Activated CD8-positive, alpha-beta memory T cell treated with anti-CD3 and anti-CD28 coated beads, Interleukin-2, amount 50 U/mL, for 24 hours (primary cell): ENCODE results near the gene AJM1.

Experiments
- DNase-seq: peaks from one replicate; pipeline ENCODE4 v3.0.0-alpha.2; 2020; ENCODE audit errors: extremely low read depth

Gene AJM1

DNA sequence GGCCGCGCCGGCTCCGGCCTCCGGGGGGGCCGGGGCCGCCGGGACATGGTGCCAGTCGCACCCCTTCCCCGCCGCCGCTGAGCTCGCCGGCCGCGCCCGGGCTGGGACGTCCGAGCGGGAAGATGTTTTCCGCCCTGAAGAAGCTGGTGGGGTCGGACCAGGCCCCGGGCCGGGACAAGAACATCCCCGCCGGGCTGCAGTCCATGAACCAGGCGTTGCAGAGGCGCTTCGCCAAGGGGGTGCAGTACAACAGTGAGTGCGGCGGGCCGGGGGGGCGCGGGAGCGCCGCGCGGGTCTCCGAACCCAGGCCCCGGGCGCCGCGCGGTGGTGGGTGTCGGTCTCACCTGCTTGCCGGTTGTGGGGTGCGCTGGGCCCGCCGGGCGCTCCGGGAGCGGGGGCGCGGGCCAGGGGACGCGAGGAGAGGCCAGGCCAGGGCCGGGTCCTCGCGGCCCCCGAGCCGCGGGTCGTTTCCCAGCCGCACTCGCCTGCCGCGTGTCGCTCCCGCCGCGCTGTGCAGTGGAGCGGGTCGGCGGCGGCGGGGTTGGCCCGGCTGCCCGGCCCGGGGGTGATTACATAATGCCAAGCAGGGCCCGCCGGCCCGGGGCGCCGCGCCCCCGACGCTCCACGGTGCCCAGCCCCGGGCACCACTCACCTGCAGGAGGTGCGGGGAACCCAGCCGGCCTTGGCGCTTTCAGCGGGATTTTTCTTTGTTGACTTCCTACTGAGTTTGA is 34.0 kb upstream of the AJM1 start:
- no peak for DNase-seq

DNA sequence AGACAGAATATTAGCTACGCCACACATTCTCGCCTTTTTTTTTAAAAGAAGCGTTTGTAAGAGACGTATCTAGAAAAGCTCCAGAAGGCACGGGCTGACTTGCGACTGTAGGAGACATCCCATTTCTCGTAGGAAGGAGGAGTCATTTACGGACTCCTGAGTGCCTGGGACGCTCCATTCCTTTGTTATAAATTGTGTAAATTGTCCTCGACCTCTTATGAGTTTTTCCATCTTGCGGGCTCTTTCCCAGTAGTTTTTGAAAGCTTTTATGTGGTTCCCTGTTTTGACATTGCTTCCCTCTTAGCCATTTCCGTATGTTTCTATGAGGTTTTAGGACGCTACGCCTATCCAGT is 33.5 kb upstream of the AJM1 start:
- DNase-seq, result no peak

DNA sequence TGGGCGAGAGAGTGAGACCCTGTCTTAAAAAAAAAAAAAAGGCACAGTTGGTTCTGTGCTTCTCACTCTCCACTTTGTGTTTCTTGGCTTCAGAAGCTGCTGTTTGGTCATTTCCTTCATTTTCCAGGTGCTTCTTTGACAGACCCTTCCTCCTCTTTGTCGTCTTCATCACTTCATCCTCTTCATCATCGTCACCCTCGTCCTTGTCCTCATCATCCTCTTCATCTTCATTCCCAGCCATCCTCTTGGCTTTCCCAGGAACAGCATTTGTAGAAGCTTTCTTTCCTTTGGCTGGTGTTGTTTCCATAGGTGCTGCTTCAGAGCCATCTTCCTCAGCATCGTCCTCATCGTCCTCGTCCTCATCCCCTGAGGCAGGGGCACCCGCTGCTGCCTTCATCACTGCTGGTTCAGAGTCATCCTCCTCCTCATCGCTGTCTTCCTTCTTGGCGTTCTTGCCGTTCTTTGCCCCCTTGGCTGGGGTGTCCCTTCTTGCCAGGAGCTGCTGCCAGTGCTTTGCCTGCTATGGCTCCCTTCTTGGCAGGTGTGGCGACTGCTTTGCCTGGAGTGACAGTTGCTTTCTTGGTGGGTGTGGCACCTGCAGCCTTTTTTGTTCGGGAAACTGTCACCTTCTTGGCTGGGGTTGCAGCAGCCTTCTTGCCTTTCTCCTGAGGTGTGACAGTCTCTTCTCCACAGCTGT is 27.4 kb upstream of the AJM1 start:
- no peak for DNase-seq

DNA sequence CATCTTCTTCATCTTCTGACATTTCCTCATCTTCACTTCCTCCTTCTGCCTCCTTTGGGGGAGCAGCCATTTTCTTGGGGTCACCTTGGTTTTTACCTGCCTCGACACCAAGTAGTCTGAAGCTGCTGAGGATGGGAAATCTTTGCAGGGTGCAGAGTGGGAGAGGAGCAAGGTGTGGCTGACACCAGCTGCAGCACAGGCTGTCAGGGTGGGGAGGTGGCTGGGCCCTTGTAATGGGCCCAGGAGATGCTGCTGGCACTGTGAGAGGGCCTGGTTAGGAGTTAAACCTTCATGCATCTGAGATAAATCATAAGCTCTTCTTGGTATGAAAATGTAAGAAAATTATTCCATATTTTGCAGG is 26.9 kb upstream of the AJM1 start:
- no peak for DNase-seq

DNA sequence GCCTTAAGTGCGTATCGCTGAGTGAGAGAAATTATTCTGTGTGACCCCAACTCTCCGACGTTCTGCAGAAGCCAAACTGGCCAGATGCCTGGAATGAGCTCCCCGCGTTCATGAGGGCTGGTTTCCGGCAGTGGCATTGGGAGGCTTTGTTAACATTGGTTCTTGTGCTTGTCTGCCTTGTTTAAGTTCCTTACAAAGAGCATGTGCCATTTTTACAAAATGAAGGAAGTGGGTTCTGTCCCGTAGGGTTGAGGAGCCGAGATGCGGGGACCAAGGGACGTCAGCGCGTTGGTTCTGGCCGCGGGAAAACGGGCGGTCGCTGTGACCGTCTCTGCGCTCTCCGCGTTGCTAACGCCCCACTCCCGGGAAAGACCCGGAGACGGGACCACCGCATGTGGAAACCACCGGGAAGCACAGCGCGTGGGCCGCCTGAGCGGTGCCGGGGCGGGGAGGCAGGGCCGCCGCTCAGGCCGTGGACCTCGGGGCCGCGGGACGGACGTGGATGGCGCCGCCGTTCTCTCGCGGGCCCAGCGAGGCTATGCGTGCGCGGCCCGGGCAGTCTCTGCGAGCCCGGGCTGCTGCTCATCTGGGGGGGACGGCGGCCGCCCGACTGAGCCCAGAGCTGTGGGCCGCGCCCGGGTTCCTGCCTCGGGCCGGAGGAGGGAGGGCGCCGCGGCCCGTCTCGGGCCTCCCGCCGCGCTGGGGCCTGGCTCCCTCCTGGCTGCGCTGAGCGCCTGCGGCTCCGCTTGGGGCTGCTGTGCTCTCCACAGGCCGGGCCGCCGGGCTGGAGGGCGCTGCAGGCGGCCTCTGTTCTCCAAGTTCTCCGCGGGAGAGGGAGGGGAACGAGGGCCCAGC is 21.1 kb upstream of the AJM1 start:
- no peak for DNase-seq

DNA sequence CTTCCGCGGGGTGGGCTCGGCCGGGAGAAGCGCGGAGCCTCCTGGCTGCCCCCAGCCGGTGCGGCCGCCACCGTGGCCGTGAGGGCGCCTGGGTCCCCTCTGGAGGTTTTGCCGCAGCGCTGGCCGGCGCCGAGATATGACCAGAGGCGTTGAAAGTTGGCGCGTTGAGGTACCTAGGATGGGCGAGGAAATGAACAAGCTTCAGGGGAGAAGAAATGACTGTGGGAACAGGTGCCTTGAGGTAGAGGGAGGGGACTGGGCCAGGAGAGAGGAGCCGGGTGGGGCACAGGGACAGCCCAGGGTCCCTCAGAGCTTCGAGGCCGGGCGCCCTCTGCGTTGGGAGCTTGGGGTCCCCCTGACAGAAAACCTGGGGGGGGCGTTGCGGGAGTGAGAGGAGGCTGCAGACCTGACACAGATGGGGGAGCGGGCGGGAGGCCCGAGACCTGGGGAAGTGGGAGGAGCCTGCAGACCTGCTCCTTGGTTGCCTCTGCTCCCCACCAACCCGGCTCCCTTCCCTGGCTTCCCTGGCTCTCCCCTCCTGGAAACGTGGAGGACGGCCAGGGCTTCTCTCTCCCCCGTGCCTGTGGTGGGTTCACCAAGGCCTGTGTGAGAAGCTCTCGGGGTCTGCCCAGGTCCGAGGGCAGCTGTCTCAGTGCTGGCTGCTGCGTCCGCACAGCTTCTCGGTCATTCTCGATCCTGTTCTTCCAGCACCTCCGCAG is 20.3 kb upstream of the AJM1 start:
- no peak for DNase-seq

DNA sequence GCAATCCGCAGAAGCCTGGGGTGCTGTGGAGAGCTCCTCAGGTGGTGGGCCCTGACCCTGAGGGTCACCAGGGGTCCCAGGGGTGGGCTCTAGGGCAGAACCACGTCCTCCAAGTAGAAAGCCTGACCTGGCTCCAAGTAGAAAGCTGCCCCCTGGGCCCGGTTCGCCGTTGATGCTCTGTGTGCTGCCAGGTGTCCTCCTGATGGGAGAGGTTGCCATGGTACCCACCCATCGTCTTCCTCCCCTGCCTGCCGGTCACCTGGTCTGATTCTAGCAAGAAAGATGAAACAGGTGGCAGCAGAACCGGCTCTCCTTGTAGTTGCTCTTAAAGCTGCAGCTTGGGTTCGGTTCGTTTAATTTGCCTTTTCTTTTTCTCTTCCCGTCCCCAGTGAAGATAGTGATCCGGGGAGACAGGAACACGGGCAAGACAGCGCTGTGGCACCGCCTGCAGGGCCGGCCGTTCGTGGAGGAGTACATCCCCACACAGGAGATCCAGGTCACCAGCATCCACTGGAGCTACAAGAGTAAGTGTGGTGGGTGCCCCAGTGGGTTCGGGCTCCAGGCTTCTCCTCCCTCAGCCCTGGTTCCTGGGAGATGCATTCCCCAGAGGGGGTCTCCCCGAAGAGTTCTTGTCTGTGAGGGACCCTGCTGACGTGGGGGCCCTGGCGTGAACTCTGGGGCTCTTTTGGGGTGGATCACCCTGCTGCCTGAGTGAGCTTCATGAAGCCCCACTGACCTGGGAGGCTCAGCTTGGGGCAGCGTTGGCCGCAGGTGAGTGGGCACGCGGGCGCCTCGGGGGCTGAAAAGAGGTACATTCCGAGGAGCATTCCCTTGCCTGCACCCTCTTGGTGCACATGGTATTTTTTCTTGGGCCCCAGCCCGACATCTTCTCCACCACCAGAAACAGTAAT is 18.9 kb upstream of the AJM1 start:
- DNase-seq, result no peak

DNA sequence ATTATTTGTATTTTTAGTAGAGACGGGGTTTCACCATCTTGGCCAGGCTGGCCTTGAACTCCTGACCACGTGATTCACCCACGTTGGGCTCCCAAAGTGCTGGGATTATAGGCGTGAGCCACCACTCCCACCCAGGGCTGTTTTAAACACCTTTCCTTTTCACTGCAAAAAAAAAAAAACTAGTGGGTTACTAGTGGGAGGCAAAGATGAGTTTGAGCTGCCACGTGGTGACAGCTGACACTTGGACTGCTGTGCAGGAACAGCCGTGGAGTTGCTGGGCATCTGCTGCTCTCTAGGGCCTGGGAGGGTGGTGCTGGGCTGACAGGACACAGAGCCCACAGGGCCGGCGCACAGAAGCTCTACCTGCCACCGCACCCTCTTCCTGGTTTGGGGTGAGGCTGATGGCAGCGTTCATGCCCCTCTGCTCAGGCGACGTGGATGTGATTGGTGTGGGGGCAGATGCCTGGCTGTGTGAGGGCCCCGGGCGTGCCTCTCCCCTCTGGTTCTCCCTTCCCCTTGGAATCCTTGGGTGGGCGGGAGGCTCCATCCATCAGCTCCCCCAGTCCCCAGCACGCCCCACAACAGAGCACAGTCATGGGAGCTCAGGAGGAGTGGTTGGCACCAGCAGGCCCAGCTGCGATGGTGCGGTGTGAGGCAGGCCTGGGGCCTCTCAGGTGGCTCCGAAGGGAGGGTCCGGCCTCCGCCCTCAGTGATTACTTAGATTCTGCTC is 17.6 kb upstream of the AJM1 start:
- DNase-seq, result no peak

DNA sequence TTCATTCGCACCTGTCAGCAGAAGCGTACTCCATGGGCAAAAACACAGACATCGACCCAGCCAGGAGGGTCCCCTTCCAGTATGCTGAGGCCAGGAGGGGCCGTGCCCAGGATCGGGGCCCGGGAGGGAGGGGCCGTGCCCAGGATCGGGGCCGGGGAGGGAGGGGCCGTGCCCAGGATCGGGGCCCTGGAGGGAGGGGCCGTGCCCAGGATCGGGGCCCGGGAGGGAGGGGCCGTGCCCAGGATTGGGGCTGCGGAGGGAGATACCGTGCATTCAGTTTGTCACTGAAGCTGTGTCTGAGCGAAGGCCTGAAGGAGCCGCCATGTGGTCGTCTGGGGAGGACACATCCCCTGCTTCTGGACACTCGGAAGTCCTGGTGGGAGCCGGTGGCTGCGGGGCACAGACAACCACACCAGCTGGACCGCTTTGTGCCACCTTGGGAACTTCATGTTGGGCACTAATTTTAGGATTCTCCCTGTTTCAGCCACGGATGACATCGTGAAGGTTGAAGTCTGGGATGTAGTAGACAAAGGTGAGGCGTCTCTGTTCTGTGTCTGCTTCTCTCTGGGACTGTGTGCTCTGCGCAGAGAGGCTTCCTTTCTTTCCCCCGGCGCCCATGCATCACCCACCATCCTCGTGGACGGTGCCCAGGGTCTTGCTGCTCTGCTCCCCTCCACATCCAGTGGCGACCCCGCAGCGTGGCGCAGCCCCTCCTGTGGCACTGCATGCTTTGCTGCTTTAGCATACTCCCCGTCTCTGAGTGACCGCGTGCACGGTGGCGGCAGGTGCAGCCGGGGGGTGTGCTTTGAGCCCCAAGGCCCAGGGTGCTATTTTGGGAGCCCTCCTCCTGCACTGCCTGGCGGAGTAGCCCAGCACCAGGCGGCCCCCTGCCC is 16.7 kb upstream of the AJM1 start:
- no peak for DNase-seq

DNA sequence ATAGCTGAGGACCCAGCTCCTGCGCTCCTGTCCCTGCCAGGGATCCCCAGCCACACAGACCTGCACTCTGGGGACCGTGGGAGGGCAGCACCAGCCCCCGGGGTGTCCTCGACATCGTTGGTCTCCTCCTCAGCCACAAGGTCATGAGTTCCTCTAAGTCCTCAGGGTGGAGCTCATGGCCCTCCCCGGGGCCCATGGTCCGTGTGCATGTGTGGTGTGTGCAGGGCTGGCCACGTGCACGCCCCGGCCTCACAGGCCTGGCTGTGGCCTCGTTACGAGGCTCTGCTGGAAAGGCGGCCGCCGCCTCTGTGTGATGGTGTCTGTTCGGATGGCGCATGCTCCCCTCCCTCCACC is 16.1 kb upstream of the AJM1 start:
- no peak for DNase-seq

DNA sequence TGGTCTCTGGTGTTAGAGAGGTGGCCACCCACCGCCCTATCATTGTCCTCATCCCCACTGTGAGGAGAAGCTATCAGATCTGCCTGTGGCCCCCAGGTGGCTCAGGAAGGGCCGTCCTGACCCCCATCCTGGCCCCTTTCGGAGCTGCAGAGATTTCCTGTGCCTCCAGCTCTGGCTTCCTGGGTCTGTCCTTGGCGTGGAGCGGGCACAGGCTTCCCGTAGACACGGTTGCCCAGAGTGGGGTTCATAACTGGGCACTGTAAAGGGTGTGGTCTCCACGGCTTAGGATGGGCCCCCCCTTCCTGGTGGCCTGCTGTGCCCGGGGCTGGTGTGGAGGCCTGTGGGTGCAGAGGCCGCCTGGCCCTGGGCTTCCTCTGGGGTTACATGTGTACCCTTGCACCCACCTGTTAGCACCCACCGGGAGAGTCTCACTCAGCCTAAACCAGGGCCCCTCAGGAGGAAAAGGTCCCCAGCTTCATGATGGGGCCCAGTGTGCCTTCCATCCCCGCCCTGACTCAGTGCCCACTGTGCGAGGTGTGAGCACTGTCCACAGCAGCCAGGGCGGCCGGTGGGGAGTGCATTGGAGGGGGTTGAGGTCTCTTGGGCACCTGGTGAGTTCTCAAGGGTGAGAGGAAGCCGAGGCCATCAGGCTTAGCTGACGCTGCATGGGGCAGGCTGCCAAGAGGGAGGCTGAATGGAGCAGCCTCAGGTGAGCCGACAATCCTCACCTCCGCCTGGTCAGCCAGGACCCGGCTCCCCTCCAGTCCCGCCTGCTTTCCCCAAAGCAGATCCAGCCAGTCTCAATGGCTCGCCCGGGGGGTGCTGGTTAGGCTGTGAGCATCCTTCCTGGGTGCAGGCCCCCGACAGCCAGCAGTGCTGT is 15.3 kb upstream of the AJM1 start:
- DNase-seq, result no peak

DNA sequence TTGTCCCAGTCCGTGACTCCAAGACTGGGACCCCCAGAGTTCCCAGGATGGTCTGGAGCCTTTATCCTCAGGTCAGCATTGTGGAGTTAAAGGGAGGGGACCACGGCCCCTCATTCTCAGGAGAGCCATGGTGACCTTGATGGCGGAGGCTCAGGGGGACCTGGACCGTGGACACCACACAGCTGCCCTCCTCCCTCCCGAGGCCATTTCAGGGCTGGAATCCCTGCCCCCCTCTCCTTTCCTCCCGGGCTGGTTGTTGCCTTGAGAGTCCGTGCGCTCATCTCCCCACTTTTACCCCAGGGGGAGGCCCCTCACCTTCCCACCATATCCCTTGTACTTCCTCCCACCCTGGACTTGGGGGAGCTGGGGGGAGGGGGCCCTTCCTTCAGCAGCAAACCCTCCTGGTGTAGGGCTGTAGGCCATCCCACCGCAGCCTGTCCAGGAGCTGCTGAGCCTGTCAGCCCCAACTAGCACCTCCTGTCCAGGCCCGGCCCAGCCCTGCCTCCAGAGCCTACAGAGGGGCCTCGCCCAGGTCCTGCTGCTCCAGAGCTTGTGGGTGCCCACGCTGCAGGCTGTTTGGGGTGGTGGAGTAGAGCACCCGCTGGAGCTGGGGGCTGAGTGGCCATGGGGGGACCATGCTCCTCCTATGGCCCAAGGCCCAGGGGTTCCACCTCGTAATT is 14.3 kb upstream of the AJM1 start:
- DNase-seq, result no peak

DNA sequence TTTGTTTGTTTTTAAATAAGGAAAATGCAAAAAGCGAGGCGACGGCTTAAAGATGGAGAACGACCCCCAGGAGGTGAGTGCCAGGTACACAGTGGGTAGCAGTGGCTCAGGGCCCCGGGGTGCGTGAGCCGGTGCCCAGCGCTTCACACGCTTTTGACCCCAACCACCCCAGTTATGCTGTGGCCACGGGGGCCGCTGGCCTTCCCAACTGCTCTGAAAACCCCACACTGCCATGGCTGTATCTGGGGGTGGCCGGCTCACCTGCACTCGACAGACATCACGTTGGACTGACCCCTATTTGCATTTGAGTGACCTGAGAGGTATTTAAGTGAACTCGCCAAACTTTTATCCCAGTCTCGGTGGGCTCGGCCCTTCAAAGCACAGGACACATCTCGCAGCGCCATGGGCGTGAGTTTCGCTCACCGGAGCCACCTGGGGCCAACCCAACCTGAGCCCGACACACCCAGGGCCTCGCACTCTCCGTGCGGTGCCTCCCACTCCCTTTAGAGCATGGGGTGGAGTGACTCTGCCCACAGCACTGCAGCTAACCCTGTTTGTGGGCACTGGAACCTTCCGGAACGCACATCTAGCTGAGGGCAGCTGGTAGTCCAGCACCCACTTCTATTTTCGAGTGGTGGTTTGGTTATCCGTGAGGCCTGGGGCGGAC is 13.7 kb upstream of the AJM1 start:
- no peak for DNase-seq

DNA sequence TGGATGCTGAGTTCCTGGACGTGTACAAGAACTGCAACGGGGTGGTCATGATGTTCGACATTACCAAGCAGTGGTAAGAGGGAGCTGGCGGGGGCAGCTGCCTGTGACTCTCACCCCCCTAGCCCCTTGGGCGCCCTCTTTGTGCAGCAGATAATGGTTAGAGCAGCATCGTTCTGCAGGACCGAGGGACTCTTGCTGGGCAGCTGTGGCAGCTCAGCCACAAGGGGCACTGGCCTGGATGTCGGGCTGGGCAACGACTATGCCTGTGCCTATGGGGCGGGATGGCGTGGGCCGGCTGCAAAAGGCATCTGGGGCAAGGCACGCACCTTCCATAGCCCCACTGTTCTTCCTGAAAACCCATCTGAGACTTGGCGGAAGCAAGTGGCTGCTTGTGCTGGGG is 12.9 kb upstream of the AJM1 start:
- DNase-seq, result no peak

DNA sequence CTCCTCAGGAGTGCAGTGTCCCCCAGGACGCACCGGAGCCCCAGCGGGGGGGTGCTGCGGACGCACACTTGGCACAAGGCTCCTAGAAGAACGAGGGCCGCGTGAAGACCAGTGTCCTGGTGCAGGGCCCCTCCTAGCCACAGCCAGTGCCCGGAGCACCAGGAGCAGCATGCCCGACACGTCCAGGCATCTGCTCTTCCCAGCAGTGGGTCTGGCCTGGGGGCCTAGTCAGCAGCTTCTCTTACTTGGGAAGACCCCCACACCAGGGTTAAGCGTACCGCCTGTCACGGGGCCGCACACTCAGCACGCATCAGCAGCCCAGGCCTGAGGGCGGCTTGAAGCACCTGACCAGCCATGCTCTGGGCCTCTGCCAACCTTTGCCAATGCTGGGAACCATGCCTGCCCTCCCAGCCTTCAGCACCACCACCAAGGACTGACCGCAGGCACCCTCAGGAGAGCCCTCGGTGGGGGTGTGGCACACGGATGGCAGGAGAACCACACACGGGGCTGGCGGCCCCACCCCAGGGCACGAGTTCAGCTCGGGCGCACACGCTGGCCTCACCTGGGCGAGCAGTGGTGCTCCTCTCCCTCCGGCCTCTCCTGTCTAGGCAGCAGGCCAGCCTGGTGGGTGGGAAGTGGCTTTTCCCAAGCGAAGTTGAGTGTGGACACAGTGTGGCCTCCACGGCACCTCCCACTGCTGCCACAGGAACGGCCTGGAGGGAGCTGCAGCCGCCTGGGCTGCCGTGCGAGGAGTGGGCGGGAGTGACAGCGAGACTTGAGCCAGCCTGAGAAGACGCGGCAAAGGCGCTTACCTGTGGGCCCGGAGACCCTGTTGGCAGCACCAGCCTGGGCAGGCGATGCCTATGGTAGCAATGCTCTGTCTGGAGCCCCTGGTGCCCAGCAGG is 12.0 kb upstream of the AJM1 start:
- DNase-seq, result no peak

DNA sequence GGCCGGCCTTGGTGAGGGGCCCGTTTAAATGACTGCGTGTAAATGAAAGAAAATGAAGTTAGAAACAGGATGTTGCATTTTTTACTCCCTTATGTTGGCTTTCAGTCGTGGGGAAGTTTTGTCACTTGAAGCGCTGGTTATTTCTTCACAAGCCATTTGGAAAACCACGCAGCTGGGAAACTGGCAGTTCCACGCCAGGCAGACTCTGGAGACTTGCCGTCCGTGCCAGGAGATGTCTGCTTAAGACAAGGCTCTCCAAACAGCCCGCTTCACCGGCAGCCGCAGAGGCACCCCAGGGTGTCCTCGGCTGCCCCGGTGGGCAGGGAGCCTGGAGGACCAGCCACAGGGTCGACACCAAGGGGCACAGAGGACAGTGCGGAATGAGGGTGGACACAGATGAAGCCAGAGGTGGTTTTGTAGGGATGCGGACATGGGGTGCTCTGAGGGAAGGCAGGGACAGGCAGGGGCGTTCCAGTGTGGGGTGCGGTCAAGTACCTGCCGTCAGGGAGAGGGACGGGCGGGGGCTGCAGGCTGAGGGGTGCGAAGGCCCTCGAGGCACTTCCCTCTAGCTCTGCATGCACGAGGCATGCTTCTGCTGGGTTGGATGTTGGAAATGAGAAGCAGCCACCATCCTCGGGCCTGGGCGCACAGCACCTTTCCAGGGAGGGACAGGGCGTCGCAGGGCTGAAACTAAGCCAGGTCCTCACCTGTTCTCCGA is 11.1 kb upstream of the AJM1 start:
- no peak for DNase-seq
